GM10266 (cell line): ENCODE results near the gene BMP5.

ENCODE experiments used
- DNase-seq: peaks from one replicate; pipeline ENCODE4 v3.0.0; 2012; ENCODE audit errors: extremely low spot score
- CTCF ChIP-seq: IDR thresholded peaks from 2 replicates; pipeline ENCODE4 v1.5.1; 2012; ENCODE audit warnings: mild to moderate bottlenecking, low read depth; ENCODE audit not compliant: control insufficient read depth, insufficient read depth; ENCODE audit errors: missing control alignments

Gene BMP5

GRCh38 chr6:55892749-55893357 lies 17.5 kb upstream of the BMP5 start:
- TF ChIP-seq CTCF: no peak
- DNase-seq: no peak

DNA sequence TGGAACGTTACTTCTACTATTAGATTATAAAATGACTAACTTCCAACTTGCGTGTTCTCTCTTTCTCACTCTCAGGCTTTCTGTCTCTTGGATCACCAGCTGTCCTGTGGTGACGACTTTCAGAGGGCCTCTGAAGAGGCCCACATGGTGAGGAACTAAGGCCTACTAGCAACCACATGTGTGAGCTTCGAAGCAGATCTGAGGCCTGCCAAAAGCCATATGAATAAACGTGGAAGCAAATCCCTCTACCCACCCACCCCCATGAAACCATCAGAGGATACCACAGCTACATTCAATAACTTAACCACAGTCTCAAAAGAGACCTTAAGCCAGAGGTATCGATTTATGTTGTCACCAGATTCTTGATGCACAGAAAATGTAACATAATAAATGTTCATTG lies 13.5 kb upstream of the BMP5 start:
- TF ChIP-seq CTCF: no peak
- DNase-seq: no peak

DNA sequence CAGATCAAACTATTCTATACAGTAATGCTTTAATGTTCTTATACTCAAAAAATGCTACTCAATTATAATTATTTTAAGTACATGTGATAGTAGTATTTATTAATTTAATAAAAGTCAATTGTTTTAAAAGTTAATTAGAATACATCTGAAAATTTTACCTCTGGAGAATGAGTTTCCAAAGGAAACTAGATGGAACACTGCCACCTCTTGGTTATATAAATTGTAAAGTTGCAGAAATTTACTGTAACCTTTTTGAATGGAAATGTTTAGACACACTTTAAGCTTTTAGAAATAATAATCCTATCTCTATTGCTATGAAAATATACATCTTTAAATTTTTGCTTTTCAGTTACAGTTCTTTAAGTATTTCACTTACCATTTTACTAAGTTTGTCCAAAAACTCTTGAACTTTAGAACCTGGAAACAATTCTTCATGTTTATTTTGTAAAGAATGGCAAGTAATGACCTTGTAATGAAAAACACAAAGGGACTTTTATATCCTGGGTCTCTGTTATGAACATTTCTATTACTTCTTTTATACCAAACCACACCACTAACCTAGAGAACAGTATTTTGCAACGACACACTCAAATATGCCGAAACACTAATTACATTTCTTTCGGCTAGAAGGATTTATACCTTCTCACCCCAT lies 10.9 kb upstream of the BMP5 start:
- peak; percentile 22 for TF ChIP-seq CTCF
- no peak for DNase-seq

DNA sequence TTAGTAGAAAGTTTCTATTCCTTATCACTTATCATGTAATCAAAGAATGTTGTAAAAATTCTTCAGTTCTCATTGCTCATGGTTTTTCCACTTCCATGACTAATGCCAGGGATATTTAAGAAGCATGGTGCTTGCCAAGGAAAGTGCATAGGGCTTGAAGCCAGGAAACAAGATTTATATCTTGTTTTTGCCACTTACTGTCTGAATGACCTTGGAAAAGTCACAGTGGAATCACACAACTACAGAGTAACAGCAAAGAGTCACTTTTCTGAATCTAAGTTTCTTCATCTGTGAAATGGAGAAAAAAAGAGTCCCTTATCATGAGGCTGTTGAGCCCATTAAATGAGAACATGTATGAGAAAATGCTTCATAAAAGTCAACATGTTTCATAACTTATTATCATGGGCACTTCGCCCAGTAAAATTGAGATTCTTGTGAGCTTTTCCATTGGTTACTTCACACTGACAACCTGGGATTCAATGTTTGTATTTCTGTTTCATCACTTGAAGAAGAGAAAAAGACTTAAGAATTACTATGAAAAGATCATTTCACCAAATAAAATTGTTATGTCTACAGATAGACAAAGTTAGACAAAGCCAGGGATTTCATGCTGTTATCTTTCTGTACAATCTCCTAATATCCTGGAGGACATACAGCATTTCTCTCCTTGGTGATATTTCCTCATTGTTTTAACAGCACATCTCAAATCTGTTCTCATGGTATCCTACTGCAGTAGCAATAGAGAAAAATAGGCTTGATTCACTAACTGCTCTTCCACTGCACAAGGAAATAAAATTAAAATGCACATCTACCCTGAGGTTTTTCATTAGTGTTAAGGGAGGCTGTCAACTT lies 7.6 kb upstream of the BMP5 start:
- no peak for DNase-seq
- TF ChIP-seq CTCF: no peak

GRCh38 chr6:55877283-55877682 lies 1.9 kb upstream of the BMP5 start:
- no peak for TF ChIP-seq CTCF
- no peak for DNase-seq

- no peak for DNase-seq
- no peak for TF ChIP-seq CTCF
Measured at GRCh38 chr6:55874316-55874715, 1.1 kb downstream of the BMP5 start.

GRCh38 chr6:55872866-55873265 lies 2.5 kb downstream of the BMP5 start:
- DNase-seq: no peak
- no peak for TF ChIP-seq CTCF
